Activated CD4-positive, alpha-beta T cell treated with anti-CD3 and anti-CD28 coated beads for 36 hours (primary cell): Measurements from ENCODE around the gene ATP8A2. TPM values are rescaled to one million over a fixed set of nuclear protein-coding genes. Genes with fewer than 3 reads are reported as not detected.

Experiments used
- ATAC-seq: fragments of 200-7000 bp; cut with Tn5 transposase; one replicate; pipeline ENCODE4 v1.10.0; 2021; ENCODE audit warnings: mild to moderate bottlenecking, moderate library complexity
- CTCF ChIA-PET: fragments of 350-600 bp; sonication (Branson Sonifier 250); formaldehyde crosslinking; loops from one replicate; lab custom pipeline; 2021; ENCODE audit warnings: antibody characterized with exemption; lab: Charles Lee
- POLR2A ChIA-PET: fragments of 350-600 bp; sonication (Branson Sonifier 250); formaldehyde crosslinking; loops from one replicate; lab custom pipeline; 2021; ENCODE audit warnings: antibody characterized with exemption, inconsistent platforms; lab: Charles Lee
- DNase-seq: peaks from one replicate; pipeline ENCODE4 v3.0.0-alpha.2; 2020
- H3K27ac Mint-ChIP-seq: one replicate; pipeline ENCODE4 v1.8.0; 2021; ENCODE audit warnings: mixed read lengths
- H3K27me3 Mint-ChIP-seq: one replicate; pipeline ENCODE4 v1.8.0; 2021; ENCODE audit warnings: mixed read lengths
- H3K36me3 Mint-ChIP-seq: one replicate; pipeline ENCODE4 v1.8.0; 2021; ENCODE audit warnings: low read depth, mixed read lengths
- H3K4me1 Mint-ChIP-seq: one replicate; pipeline ENCODE4 v1.8.0; 2021; ENCODE audit warnings: mixed read lengths
- H3K4me3 Mint-ChIP-seq: one replicate; pipeline ENCODE4 v1.8.0; 2021; ENCODE audit warnings: mild to moderate bottlenecking, moderate library complexity, mixed read lengths
- H3K9me3 Mint-ChIP-seq: one replicate; pipeline ENCODE4 v1.8.0; 2021; ENCODE audit warnings: low read depth, mixed read lengths
- intact Hi-C, 2 experiments: fragments of 100-400 bp; cut with DNase I in 1 of 2; cut with micrococcal nuclease in 1 of 2; formaldehyde crosslinking; loops; one replicate each; pipeline versions ENCODE4 v1.14.2 to v1.15.1; 2022 to 2024; cut with DNase I, micrococcal nuclease
- total RNA-seq, 2 experiments: library from RNA; stranded (reverse); gene quantifications; one replicate each; pipeline ENCODE4 v1.2.3, GENCODE V29; 2021

ATP8A2 gene
- total RNA-seq, 2 experiments from 2014 or later: 0.30 to 0.39 TPM

GRCh38 chr13:25756912-25757311 lies 385.1 kb downstream of the ATP8A2 start:
- no peaks in the 10 kb centered on the region for H3K36me3 Mint-ChIP-seq
- ChIA-PET CTCF (no interaction called here), POLR2A (no interaction called here)
- H3K9me3 Mint-ChIP-seq: no peaks in the 10 kb centered on the region
- intact Hi-C loops: no loop called here
- no peak overlapping the region for H3K27ac Mint-ChIP-seq
- H3K27me3 Mint-ChIP-seq: peaks cover 12% of the 10 kb centered on the region
- no peak for DNase-seq
- H3K4me1 Mint-ChIP-seq: no peaks in the 10 kb centered on the region
- no peak overlapping the region for H3K4me3 Mint-ChIP-seq
- no peak for ATAC-seq

GRCh38 chr13:25761041-25761440 lies 389.3 kb downstream of the ATP8A2 start:
- H3K4me3 Mint-ChIP-seq: no peak overlapping the region
- H3K27me3 Mint-ChIP-seq: peaks cover 12% of the 10 kb centered on the region
- ChIA-PET CTCF (interaction anchor here (2.2 kb wide), 1 partner anchor 8 kb away, joined by 7 read pairs; no protein-coding TSS in a partner anchor), POLR2A (no interaction called here)
- ATAC-seq (no peak), DNase-seq (no peak)
- H3K27ac Mint-ChIP-seq: no peak overlapping the region
- peaks cover 11% of the 10 kb centered on the region for H3K4me1 Mint-ChIP-seq
- peaks cover 3% of the 10 kb centered on the region for H3K9me3 Mint-ChIP-seq
- H3K36me3 Mint-ChIP-seq: no peaks in the 10 kb centered on the region
- intact Hi-C loops: no loop called here

- peaks cover 11% of the 10 kb centered on the region for H3K4me1 Mint-ChIP-seq
- ChIA-PET POLR2A (no interaction called here), CTCF (interaction anchor here (0.6 to 2.2 kb wide), 4 partner anchors 9 to 183 kb away, joined by 3 to 7 read pairs (median 4); no protein-coding TSS in a partner anchor)
- H3K9me3 Mint-ChIP-seq: peaks cover 3% of the 10 kb centered on the region
- peaks cover 8% of the 10 kb centered on the region for H3K27me3 Mint-ChIP-seq
- intact Hi-C loops: no loop called here
- no peaks in the 10 kb centered on the region for H3K36me3 Mint-ChIP-seq
- peak overlapping the region; percentile 37 for H3K27ac Mint-ChIP-seq
- ATAC-seq (peak; percentile 69), DNase-seq (no peak)
- no peak overlapping the region for H3K4me3 Mint-ChIP-seq
These were observed 390.5 kb downstream of the ATP8A2 start for GRCh38 chr13:25762281-25762680.

GRCh38 chr13:25762795-25763377 lies 391.1 kb downstream of the ATP8A2 start:
- ATAC-seq: peak; percentile 36
- intact Hi-C loops: no loop called here
- H3K4me3 Mint-ChIP-seq: no peak overlapping the region
- peaks cover 4% of the 10 kb centered on the region for H3K27me3 Mint-ChIP-seq
- POLR2A ChIA-PET: no interaction called here
- peak overlapping the region; percentile 5 for H3K27ac Mint-ChIP-seq
- H3K9me3 Mint-ChIP-seq: peaks cover 3% of the 10 kb centered on the region
- H3K36me3 Mint-ChIP-seq: no peaks in the 10 kb centered on the region
- peaks cover 11% of the 10 kb centered on the region for H3K4me1 Mint-ChIP-seq
- CTCF ChIA-PET: interaction anchor here (0.6 to 2.2 kb wide), 2 partner anchors 10 to 183 kb away, joined by 3 to 7 read pairs; no protein-coding TSS in a partner anchor
- DNase-seq: no peak

GRCh38 chr13:25764378-25764777 lies 392.6 kb downstream of the ATP8A2 start:
- Mint-ChIP-seq H3K27me3 (no peaks in the 10 kb centered on the region), H3K27ac (no peak overlapping the region), H3K36me3 (no peaks in the 10 kb centered on the region), H3K4me3 (no peak overlapping the region), H3K4me1 (peaks cover 11% of the 10 kb centered on the region), H3K9me3 (peaks cover 3% of the 10 kb centered on the region)
- DNase-seq: no peak
- CTCF ChIA-PET: interaction anchor here (0.6 kb wide), 1 partner anchor 12 kb away, joined by 3 read pairs; no protein-coding TSS in a partner anchor
- intact Hi-C loops: no loop called here
- POLR2A ChIA-PET: no interaction called here
- ATAC-seq: no peak

GRCh38 chr13:25765266-25765665 lies 393.5 kb downstream of the ATP8A2 start:
- DNase-seq (no peak), ATAC-seq (no peak)
- H3K4me3 Mint-ChIP-seq: no peak overlapping the region
- ChIA-PET CTCF (no interaction called here), POLR2A (no interaction called here)
- H3K9me3 Mint-ChIP-seq: peaks cover 3% of the 10 kb centered on the region
- peaks cover 11% of the 10 kb centered on the region for H3K4me1 Mint-ChIP-seq
- H3K27ac Mint-ChIP-seq: no peak overlapping the region
- intact Hi-C loops: loop anchor here in 1 of 2 experiments (5.0 kb wide), 1 partner anchor 188 kb away; no protein-coding TSS in a partner anchor
- no peaks in the 10 kb centered on the region for H3K36me3 Mint-ChIP-seq
- no peaks in the 10 kb centered on the region for H3K27me3 Mint-ChIP-seq

GRCh38 chr13:25766576-25766975 lies 394.8 kb downstream of the ATP8A2 start:
- intact Hi-C loops: loop anchor here in 1 of 2 experiments (5.0 kb wide), 1 partner anchor 189 kb away; no protein-coding TSS in a partner anchor
- no peak for ATAC-seq
- H3K36me3 Mint-ChIP-seq: no peaks in the 10 kb centered on the region
- H3K9me3 Mint-ChIP-seq: peaks cover 3% of the 10 kb centered on the region
- H3K27ac Mint-ChIP-seq: no peak overlapping the region
- DNase-seq: no peak
- H3K4me3 Mint-ChIP-seq: no peak overlapping the region
- peaks cover 16% of the 10 kb centered on the region for H3K4me1 Mint-ChIP-seq
- CTCF ChIA-PET: no interaction called here
- H3K27me3 Mint-ChIP-seq: no peaks in the 10 kb centered on the region
- POLR2A ChIA-PET: no interaction called here

GRCh38 chr13:25766991-25767390 lies 395.2 kb downstream of the ATP8A2 start:
- intact Hi-C loops: loop anchor here in 1 of 2 experiments (5.0 kb wide), 1 partner anchor 190 kb away; no protein-coding TSS in a partner anchor
- H3K9me3 Mint-ChIP-seq: peaks cover 3% of the 10 kb centered on the region
- POLR2A ChIA-PET: no interaction called here

GRCh38 chr13:25768376-25768775 lies 396.6 kb downstream of the ATP8A2 start:
- Mint-ChIP-seq H3K4me3 (no peak overlapping the region), H3K4me1 (peaks cover 5% of the 10 kb centered on the region), H3K27me3 (no peaks in the 10 kb centered on the region), H3K27ac (no peak overlapping the region), H3K36me3 (no peaks in the 10 kb centered on the region), H3K9me3 (peaks cover 3% of the 10 kb centered on the region)
- intact Hi-C loops: loop anchor here in 1 of 2 experiments (5.0 kb wide), 1 partner anchor 191 kb away; no protein-coding TSS in a partner anchor
- ATAC-seq (no peak), DNase-seq (no peak)
- CTCF ChIA-PET: no interaction called here
- POLR2A ChIA-PET: no interaction called here

More at GRCh38 chr13:25766991-25767390, 395.2 kb downstream of the ATP8A2 start:
- H3K4me1 Mint-ChIP-seq: peaks cover 16% of the 10 kb centered on the region
- CTCF ChIA-PET: no interaction called here
- H3K27ac Mint-ChIP-seq: no peak overlapping the region
- H3K4me3 Mint-ChIP-seq: no peak overlapping the region
- no peaks in the 10 kb centered on the region for H3K36me3 Mint-ChIP-seq
- no peaks in the 10 kb centered on the region for H3K27me3 Mint-ChIP-seq
- no peak for ATAC-seq
- no peak for DNase-seq

- Mint-ChIP-seq H3K4me1 (peaks cover 5% of the 10 kb centered on the region), H3K9me3 (peaks cover 3% of the 10 kb centered on the region), H3K36me3 (no peaks in the 10 kb centered on the region), H3K4me3 (no peak overlapping the region), H3K27me3 (peaks cover 2% of the 10 kb centered on the region), H3K27ac (no peak overlapping the region)
- CTCF ChIA-PET: no interaction called here
- intact Hi-C loops: loop anchor here in 1 of 2 experiments (5.0 kb wide), 1 partner anchor 192 kb away; no protein-coding TSS in a partner anchor
- POLR2A ChIA-PET: interaction anchor here (0.5 kb wide), 1 partner anchor 223 kb away, joined by 6 read pairs; no protein-coding TSS in a partner anchor
- ATAC-seq: no peak
- no peak for DNase-seq
These were observed 397.1 kb downstream of the ATP8A2 start for GRCh38 chr13:25768838-25769237.

GRCh38 chr13:25770601-25771000 lies 398.8 kb downstream of the ATP8A2 start:
- DNase-seq (no peak), ATAC-seq (no peak)
- Mint-ChIP-seq H3K4me1 (peaks cover 5% of the 10 kb centered on the region), H3K36me3 (no peaks in the 10 kb centered on the region), H3K27me3 (peaks cover 2% of the 10 kb centered on the region), H3K9me3 (peaks cover 3% of the 10 kb centered on the region), H3K27ac (no peak overlapping the region), H3K4me3 (no peak overlapping the region)
- intact Hi-C loops: no loop called here
- POLR2A ChIA-PET: no interaction called here
- CTCF ChIA-PET: no interaction called here

GRCh38 chr13:25771202-25771601 lies 399.4 kb downstream of the ATP8A2 start:
- DNase-seq: no peak
- Mint-ChIP-seq H3K27me3 (peaks cover 2% of the 10 kb centered on the region), H3K36me3 (no peaks in the 10 kb centered on the region), H3K27ac (no peak overlapping the region), H3K9me3 (no peaks in the 10 kb centered on the region), H3K4me1 (peaks cover 5% of the 10 kb centered on the region), H3K4me3 (no peak overlapping the region)
- ChIA-PET POLR2A (no interaction called here), CTCF (no interaction called here)
- ATAC-seq: no peak
- intact Hi-C loops: no loop called here
